GM21619 (cell line): Measurements from ENCODE around the gene TBC1D30.

Experiments
- ATAC-seq: cut with Tn5 transposase; IDR thresholded peaks from one replicate; pipeline ENCODE4 v1.9.1; 2021; ENCODE audit not compliant: unreplicated experiment

Gene TBC1D30

DNA sequence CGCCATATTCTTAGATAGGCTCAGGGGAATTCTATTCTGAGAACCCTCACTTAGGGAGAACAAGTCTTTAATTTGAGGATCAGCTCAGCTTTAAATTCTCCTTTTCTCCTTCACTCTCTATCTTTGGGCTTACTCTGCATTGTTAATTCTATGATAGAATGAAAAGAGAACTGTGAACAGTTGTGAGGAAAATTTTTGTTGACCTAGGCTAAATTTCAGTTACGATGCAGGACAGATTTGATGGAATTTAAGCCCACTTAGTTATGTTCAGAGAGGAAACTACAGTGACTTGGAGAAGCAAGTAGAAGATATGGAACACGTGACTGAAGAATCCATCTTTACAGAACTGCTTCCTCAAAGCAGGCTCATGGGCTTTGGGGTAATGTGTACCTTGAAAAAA lies 82.7 kb downstream of the TBC1D30 start:
- ATAC-seq, result no peak

DNA sequence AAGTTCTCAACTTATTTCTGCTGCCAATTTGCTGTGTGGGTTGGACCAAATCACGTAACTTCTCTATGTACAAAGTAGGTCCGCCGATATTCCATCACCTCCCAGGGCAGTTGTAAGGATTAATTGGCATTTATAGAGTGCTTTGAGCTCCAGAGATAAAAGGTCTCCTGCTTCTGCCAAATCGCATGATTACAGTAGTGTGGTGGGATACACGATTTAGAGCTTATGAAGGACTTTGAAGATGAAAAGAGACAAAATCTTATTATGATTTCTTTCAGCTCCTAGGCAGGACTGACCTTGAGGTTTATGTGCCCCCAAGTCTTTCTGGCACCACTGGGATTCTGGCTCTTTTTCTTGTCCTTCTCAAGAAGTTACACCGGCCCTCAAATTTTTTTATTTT lies 84.7 kb downstream of the TBC1D30 start:
- no peak for ATAC-seq

GRCh38 chr12:64911081-64911480 lies 86.6 kb downstream of the TBC1D30 start:
- no peak for ATAC-seq

- ATAC-seq, result no peak
Measured at GRCh38 chr12:64911912-64912311, 87.5 kb downstream of the TBC1D30 start.

GRCh38 chr12:64912516-64913255 lies 88.2 kb downstream of the TBC1D30 start:
- no peak for ATAC-seq

DNA sequence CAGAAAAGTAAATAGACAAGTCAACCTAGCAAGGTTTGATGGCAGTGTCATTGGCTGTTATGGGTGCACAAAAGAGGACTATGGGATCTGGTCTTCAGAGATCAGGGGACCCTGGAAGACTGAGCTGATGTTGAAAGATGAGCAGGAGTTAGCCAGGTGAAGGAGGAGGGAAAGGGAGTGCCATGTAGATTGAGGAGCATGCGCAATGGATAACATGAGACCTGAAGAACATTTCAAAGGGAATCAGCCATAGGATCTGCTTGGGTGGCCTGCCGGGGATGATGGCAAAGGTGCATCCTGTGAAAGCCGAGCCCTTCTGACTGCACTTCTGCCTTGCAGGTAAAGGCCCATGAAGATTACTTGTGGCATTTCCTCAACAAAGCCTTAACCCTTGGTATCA lies 90.8 kb downstream of the TBC1D30 start:
- no peak for ATAC-seq

DNA sequence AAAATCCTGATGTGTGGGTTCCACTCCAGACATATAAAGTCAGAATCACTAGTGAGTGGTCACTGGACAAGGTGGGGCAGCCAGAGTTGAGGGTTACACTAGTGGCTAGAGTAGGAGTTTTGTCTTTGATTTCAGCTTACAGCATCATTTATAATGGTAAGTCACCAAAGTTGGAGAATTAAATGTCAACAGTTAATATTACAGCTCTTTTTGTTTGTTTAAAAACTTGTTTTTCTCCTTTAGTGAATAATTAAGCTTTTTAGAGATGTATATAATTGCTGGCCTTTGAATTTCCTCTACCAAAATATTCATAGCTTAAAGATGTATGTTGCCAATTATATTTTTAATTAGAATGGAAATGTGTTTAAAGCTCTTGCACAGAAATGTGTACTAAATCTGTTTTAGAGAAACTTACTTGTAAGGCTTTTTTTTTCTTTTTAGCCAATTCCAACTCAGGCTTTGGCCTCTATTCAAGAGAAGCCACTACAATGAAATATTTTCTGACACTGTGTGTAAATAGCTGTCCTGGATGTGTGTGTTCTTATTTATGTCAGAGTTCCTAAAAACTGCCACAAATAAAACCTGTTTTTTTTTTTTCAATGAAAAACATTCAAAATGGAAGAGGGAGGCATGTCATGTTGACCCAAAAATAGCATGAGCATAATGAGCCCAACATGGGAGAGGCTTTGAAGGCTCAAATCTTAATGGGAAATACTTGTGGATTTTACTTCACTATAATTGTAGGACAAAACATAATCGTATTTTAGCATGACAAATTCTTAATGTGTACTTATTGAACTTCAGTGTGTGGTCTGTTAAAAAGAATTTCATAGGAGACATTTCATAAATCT lies 92.2 kb downstream of the TBC1D30 start:
- no peak for ATAC-seq

DNA sequence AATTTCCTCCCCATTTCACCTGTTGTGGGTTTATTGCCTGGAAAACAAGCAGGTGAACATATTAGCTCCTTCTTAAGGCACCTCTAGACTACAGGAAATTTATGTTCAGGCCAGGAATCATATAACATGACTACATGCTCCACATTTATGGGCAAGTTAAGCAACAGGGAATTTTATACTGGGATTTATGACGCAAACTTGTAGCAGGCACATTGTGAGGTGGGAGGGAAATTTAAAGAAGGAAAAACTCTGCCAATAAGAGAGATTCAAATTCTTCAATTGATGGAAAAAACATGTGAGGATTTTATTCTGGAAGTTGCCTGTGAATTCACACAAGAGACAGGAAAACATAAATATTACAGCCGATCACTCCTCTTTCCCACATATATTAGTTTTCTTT lies 93.9 kb downstream of the TBC1D30 start:
- ATAC-seq, result no peak

- ATAC-seq, result no peak
Measured at GRCh38 chr12:64918801-64919200, 94.4 kb downstream of the TBC1D30 start.

DNA sequence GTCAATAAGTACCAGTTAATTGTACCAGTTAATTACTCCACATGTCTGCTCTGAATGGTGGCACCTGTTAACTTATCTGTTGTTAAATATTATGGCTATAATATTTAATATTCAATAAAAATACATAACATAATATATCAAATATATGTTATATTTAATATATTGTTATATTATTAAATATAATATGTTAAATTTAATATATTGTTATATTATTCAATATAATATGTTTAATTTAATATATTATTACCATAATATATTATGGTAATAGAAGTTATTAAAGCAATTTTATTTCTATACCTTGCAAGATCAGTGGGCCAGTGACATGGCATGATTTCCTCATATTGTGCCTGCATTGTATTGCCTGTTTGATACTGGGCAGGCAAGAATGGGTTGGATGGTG lies 98.4 kb downstream of the TBC1D30 start:
- ATAC-seq, result no peak

DNA sequence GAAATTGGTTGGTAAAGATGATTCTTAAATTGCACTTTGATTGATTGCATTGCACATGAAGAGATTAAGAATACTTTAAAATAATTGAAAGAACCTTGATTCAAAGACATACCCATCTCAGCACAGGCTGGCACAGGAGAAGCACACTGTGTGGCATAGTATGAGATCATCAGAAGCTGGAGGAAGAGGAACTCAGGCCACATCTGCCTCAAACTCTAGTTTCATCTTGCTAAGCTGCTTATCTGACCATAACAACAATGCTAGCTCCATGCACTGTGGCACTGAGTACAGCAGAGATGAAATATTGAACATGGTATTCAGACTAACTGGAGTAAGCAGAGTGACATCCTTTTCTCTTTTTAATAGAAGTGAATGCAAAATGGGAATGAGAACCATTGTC lies 99.1 kb downstream of the TBC1D30 start:
- ATAC-seq, result no peak
